WI38 (cell line): ENCODE data around the gene ZNF675.
"Not testable (repeated sequence)": the region's sequence is repeated elsewhere in the genome, so short reads cannot be mapped to it uniquely, and the experiment has no call there.

Experiments used
- H3K4me3 ChIP-seq: 2 replicates; pipeline ENCODE4 v1.5.1; 2011; ENCODE audit warnings: low read depth, mild to moderate bottlenecking, control low read depth, low read length
- TF ChIP-seq, protein P1 (sequence below): IDR thresholded peaks from 2 replicates; pipeline ENCODE4 v1.5.1; 2012; ENCODE audit warnings: low read depth, mild to moderate bottlenecking, control low read depth, low read length

ZNF675 gene

DNA sequence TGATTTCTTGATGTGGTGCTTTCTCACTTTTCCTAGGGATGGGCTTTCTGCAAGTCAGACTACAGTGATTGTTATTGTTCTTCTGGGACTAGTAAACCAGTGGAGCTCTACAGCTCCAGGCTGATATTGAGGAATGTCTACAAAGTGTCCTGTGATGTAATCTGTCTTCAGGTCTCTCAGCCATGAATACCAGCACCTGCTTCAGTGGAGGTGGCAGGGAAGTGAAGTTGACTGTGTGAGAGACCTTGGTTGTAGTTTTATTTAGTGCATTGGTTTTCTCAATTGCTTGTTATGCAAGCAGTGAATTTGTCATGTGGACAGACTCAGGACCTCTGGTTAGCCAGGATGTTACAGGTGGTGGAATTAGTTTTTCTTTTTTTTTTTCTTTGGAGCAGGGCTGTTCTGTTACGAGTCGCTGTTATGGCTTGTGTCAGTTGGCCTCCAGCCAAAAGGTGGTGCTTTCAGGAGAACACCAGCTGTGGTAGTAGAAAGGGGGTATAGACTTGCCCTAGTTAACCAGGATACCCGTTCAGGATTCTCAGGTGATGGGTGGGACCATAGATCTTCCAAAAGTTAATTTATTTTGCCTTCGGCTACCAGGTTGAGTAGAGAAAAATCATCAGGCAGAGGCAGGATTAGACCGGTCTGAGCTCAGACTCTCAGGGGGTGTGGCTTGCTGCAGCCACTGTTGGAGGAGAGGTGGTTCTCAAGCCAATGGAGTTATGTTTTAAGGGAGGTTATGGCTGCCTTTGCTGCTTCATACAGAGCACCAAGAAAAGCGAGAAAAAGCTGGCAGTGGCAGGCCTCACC, 11.9 kb upstream of the ZNF675 start:
- TF ChIP-seq, protein P1, sequence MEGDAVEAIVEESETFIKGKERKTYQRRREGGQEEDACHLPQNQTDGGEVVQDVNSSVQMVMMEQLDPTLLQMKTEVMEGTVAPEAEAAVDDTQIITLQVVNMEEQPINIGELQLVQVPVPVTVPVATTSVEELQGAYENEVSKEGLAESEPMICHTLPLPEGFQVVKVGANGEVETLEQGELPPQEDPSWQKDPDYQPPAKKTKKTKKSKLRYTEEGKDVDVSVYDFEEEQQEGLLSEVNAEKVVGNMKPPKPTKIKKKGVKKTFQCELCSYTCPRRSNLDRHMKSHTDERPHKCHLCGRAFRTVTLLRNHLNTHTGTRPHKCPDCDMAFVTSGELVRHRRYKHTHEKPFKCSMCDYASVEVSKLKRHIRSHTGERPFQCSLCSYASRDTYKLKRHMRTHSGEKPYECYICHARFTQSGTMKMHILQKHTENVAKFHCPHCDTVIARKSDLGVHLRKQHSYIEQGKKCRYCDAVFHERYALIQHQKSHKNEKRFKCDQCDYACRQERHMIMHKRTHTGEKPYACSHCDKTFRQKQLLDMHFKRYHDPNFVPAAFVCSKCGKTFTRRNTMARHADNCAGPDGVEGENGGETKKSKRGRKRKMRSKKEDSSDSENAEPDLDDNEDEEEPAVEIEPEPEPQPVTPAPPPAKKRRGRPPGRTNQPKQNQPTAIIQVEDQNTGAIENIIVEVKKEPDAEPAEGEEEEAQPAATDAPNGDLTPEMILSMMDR, result no peak
- no peak overlapping the region for H3K4me3 ChIP-seq

DNA sequence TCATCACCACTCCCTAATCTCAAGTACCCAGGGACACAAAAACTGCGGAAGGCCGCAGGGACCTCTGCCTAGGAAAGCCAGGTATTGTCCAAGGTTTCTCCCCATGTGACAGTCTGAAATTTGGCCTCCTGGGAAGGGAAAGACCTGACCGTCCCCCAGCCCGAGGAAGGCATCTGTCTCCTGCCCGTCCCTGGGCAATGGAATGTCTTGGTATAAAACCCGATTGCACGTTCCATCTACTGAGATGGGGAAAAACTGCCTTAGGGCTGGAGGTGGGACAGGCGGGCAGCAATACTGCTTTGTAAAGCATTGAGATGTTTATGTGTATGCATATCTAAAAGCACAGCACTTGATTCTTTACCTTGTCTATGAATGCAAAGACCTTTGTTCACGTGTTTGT, 5.9 kb upstream of the ZNF675 start:
- not testable (repeated sequence) for H3K4me3 ChIP-seq

DNA sequence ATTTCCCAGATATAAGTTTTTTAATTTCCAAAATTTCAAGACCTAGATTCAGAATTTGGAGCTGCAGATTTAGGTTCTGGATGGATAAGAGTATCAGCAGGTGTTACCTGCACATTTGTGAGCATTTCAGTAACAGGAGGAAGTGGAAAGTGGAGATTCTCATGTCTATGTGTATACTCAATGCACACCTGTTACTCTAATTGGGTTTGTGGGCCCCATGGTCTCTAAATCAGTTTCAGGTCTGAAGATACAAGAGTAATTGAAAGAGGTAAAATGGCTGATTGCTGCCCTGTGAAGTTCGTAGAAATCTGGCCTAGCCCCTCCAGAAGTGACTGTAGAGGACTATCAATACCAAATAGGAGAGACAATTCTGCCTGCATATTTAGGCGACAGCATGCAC, 13.9 kb downstream of the ZNF675 start:
- H3K4me3 ChIP-seq, result no peak overlapping the region
- TF ChIP-seq, protein P1, result no peak

DNA sequence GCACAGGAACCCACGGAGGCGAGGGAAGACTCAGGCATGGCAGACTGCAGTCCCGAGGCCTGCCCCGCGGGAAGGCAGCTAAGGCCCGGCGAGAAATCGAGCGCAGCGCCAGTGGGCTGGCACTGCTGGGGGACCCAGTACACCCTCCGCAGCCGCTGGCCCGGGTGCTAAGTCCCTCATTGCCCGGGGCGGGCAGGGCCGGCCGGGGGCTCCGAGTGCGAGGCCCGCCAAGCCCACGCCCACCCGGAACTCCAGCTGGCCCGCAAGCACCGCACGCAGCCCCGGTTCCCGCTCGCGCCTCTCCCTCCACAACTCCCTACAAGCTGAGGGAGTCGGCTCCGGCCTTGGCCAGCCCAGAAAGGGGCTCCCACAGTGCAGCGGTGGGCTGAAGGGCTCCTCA, 18.4 kb downstream of the ZNF675 start:
- not testable (repeated sequence) for H3K4me3 ChIP-seq

DNA sequence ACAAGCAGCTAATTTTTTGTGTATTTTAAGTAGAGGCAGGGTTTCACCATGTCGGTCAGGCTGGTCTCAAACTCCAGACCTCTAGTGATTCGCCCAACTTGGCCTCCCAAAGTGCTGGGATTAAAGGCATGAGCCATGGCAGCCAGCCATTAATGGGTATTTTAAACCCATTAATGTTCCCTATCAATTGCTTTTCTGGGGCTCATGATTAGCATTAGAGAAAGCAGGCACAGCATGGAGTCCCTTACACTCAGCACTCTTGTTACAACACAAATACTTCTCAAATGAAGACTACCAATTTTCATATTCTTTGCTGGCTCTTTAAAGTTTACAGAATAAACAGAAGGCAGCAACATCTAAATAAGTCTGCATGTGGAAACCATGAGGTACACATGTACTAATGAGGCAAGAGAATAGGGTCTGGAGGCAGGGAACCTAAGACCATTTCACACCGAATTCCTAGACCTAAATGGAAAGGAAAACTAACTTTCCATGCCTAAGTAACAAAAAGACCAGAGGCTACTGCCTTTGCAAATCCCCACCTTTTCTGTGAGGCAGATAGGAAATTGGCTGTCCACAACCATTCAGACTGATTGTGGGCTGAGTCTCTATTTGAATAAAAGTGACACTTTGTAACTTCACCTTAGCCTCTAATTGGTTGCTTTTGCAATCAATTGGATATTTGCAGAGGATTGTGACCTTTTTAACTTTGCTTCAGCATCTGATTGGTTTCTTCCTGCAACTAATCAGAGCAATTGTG, 21.2 kb downstream of the ZNF675 start:
- no peak overlapping the region for H3K4me3 ChIP-seq
- TF ChIP-seq, protein P1, result no peak

DNA sequence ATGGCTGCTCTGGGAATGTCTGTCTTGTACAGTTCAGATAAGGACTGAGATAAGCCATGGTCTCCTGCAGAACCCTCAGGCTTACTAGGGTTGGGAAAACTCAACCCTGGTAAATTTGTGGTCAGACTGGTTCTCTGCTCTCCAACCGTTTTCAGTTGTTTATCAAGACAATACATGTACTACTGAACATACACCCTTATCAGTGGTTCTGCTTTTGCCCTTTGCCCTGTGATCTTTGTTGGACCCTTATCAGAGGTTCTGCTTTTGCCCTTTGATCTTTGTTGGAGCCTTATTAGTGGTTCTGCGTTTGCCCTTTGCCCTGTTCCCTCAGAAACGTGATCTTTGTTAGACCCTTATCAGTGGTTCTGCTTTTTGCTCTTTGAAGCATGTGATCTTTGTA, 37.2 kb downstream of the ZNF675 start:
- not testable (repeated sequence) for H3K4me3 ChIP-seq
